DOHH2 (cell line): ENCODE data around the gene ZNRF2.

Experiments used
- CTCF ChIP-seq: fragments of 200-600 bp; sonication (generic); IDR thresholded peaks from one replicate; pipeline ENCODE4 v1.5.1; 2014; ENCODE audit warnings: antibody characterized with exemption, mild to moderate bottlenecking, low read depth, low read length; ENCODE audit not compliant: poor library complexity, severe bottlenecking
- EZH2phosphoT487 ChIP-seq: fragments of 200-600 bp; sonication (generic); IDR thresholded peaks from 2 replicates; pipeline ENCODE4 v1.6.1; 2017; ENCODE audit warnings: borderline replicate concordance, mild to moderate bottlenecking, antibody characterized with exemption, low read length, moderate library complexity, mixed read lengths

GRCh38 chr7:30237271-30237695, 47.1 kb upstream of the ZNRF2 start:
- TF ChIP-seq CTCF (no peak), EZH2phosphoT487 (no peak)
